A549 (cell line): Measurements from ENCODE around the gene PGGT1B. TPM values are rescaled to one million over a fixed set of nuclear protein-coding genes. Genes with fewer than 3 reads are reported as not detected.

Experiments used
- ATAC-seq, 2 experiments: fragments of 200-7000 bp in 1 of 2; fragments of >200 bp in 1 of 2; cut with Nextera tagmentation in 1 of 2; cut with Tn5 transposase in 1 of 2; 3 replicates each; pipeline versions ENCODE4 v1.8.0 to v1.9.1; 2018 to 2020; ENCODE audit warnings: mild to moderate bottlenecking in 1 of 2, moderate library complexity in 1 of 2
- CTCF ChIA-PET: fragments of 300-600 bp; sonication (Branson Sonifier 250); formaldehyde crosslinking; extraction: SDS; loops from one replicate; lab custom pipeline; 2021; ENCODE audit warnings: antibody characterized with exemption, inconsistent platforms; lab: Yijun Ruan, JAX
- POLR2A ChIA-PET: fragments of 350-600 bp; formaldehyde crosslinking; extraction: SDS; loops from one replicate; lab custom pipeline; 2021; ENCODE audit warnings: antibody characterized with exemption, inconsistent platforms; lab: Yijun Ruan, JAX
- DNase-seq, 2 experiments: peaks; one replicate each; pipeline versions ENCODE4 v3.0.0 to v3.0.0-alpha.2; 2011 to 2016; ENCODE audit warnings: low read depth in 1 of 2, low spot score in 1 of 2
- FAIRE-seq: peaks from 2 replicates; lab custom pipeline; 2011; peaks lifted over from hg19 to GRCh38; lab: Jason Lieb, UNC
- H3K27ac ChIP-seq, 2 experiments: fragments of >200 bp; sonication (Bioruptor Twin); formaldehyde crosslinking; 3 replicates each; pipeline ENCODE4 v1.5.1; 2016 to 2017
- H3K4me1 ChIP-seq: fragments of >200 bp; sonication (Bioruptor Twin); formaldehyde crosslinking; 3 replicates; pipeline ENCODE4 v1.6.1; 2016
- H3K4me2 ChIP-seq: fragments of >200 bp; sonication (Bioruptor Twin); formaldehyde crosslinking; 3 replicates; pipeline ENCODE4 v1.6.1; 2016
- H3K4me3 ChIP-seq: fragments of >200 bp; sonication (Bioruptor Twin); formaldehyde crosslinking; 3 replicates; pipeline ENCODE4 v1.5.1; 2016
- H3K9me3 ChIP-seq: fragments of >200 bp; sonication (Bioruptor Twin); formaldehyde crosslinking; 3 replicates; pipeline ENCODE4 v1.6.1; 2016
- BHLHE40 ChIP-seq: IDR thresholded peaks from 2 replicates; pipeline ENCODE4 v1.6.1; 2012; ENCODE audit warnings: low read depth, low read length, inconsistent platforms
- CBX2 ChIP-seq: fragments of 200-600 bp; sonication (generic); IDR thresholded peaks from 2 replicates; pipeline ENCODE4 v1.6.1; 2016; ENCODE audit warnings: low read depth, mild to moderate bottlenecking, borderline replicate concordance
- CHD2 ChIP-seq: fragments of 150-350 bp; IDR thresholded peaks from 2 replicates; pipeline ENCODE4 v1.6.1; 2014; ENCODE audit warnings: low read length; ENCODE audit not compliant: partially characterized antibody
- CHD4 ChIP-seq: fragments of 200-600 bp; sonication (generic); IDR thresholded peaks from 2 replicates; pipeline ENCODE4 v1.6.1; 2016; ENCODE audit warnings: antibody characterized with exemption, mild to moderate bottlenecking, borderline replicate concordance
- CTCF ChIP-seq: fragments of >200 bp; sonication (Bioruptor Twin); formaldehyde crosslinking; IDR thresholded peaks from 3 replicates; pipeline ENCODE4 v1.5.1; 2016
- EHMT2 ChIP-seq: fragments of 200-600 bp; sonication (generic); IDR thresholded peaks from 2 replicates; pipeline ENCODE4 v1.6.1; 2016; ENCODE audit warnings: antibody characterized with exemption, low read depth, mild to moderate bottlenecking, moderate library complexity
- ELK1 ChIP-seq: fragments of 150-350 bp; IDR thresholded peaks from 2 replicates; pipeline ENCODE4 v1.6.1; 2014; ENCODE audit warnings: low read depth, mild to moderate bottlenecking, low read length
- EP300 ChIP-seq, 2 experiments: fragments of >200 bp; sonication (Bioruptor Twin); formaldehyde crosslinking; IDR thresholded peaks; 2 replicates in 1 of 2; 3 replicates in 1 of 2; pipeline ENCODE4 v1.6.1; 2016 to 2017
- FOSB ChIP-seq: fragments of 250-450 bp; sonication (Bioruptor Pico); IDR thresholded peaks from 2 replicates; pipeline ENCODE4 v1.5.0; 2020; ENCODE audit warnings: mild to moderate bottlenecking, moderate library complexity
- GATA3 ChIP-seq: IDR thresholded peaks from 2 replicates; pipeline ENCODE4 v1.6.1; 2012; ENCODE audit warnings: borderline replicate concordance
- HEYL ChIP-seq: fragments of 250-450 bp; sonication (Bioruptor Pico); IDR thresholded peaks from 2 replicates; pipeline ENCODE4 v1.8.0; 2021; ENCODE audit warnings: mild to moderate bottlenecking, moderate library complexity
- HMGXB4 ChIP-seq: fragments of 250-450 bp; sonication (Bioruptor Pico); IDR thresholded peaks from 2 replicates; pipeline ENCODE4 v1.5.0; 2021; ENCODE audit warnings: mild to moderate bottlenecking, moderate library complexity, borderline replicate concordance
- HOXB13 ChIP-seq: fragments of 250-450 bp; sonication (Bioruptor Pico); IDR thresholded peaks from 2 replicates; pipeline ENCODE4 v1.5.0; 2020; ENCODE audit warnings: low read depth, mild to moderate bottlenecking, moderate library complexity
- HOXB5 ChIP-seq: fragments of 250-450 bp; sonication (Bioruptor Pico); IDR thresholded peaks from 2 replicates; pipeline ENCODE4 v1.5.0; 2020; ENCODE audit warnings: mild to moderate bottlenecking, moderate library complexity
- MAX ChIP-seq: IDR thresholded peaks from 2 replicates; pipeline ENCODE4 v1.6.1; 2012
- MYC ChIP-seq: IDR thresholded peaks from 2 replicates; pipeline ENCODE4 v1.6.1; 2012; ENCODE audit warnings: mild to moderate bottlenecking, inconsistent platforms, low read length, improper control_type of control experiment, borderline replicate concordance
- NR3C1 ChIP-seq: fragments of >200 bp; sonication (Bioruptor Twin); formaldehyde crosslinking; IDR thresholded peaks from 3 replicates; pipeline ENCODE4 v1.6.1; 2017
- RAD21 ChIP-seq, 2 experiments: fragments of >200 bp in 1 of 2; sonication (Bioruptor Twin) in 1 of 2; formaldehyde crosslinking in 1 of 2; IDR thresholded peaks in 1 of 2; conservative IDR thresholded peaks in 1 of 2; 2 replicates in 1 of 2; 3 replicates in 1 of 2; pipeline ENCODE4 v1.6.1; 2012 to 2018; ENCODE audit warnings: inconsistent platforms in 1 of 2
- REST ChIP-seq: fragments of 200-600 bp; sonication (generic); IDR thresholded peaks from 2 replicates; pipeline ENCODE4 v1.6.1; 2016; ENCODE audit warnings: antibody characterized with exemption, mild to moderate bottlenecking, moderate library complexity
- SMC3 ChIP-seq: fragments of >200 bp; sonication (Bioruptor Twin); formaldehyde crosslinking; IDR thresholded peaks from 3 replicates; pipeline ENCODE4 v1.6.1; 2018; ENCODE audit warnings: inconsistent platforms
- WGBS: methylation state at CpG from one replicate; pipeline ENCODE4 v1.1.6; 2017; ENCODE audit errors: missing lambda C conversion rate; 5-methylcytosine and 5-hydroxymethylcytosine counted together
- polyA plus RNA-seq, 4 experiments: library from polyadenylated mRNA; depleted of rRNA in 3 of 4; stranded (reverse); fragments of >200 nt; fragmentation: RNase III in 1 of 4; extraction: RNeasy Plus Mini Kit Qiagen cat#74134 plus additional on column Dnase treatment in 1 of 4; gene quantifications; 2 replicates in 3 of 4; 3 replicates in 1 of 4; pipeline ENCODE4 v1.2.3, GENCODE V29; 2011 to 2017
- TF ChIP-seq, protein P1 (sequence below): fragments of >200 bp; sonication (Bioruptor Twin); formaldehyde crosslinking; IDR thresholded peaks from 2 replicates; pipeline ENCODE4 v1.6.1; 2016

Gene PGGT1B
- polyA plus RNA-seq, 2 of the 4 experiments (the other 2 are of a cell fraction) = 6.7 to 15.9 TPM

GRCh38 chr5:115282131-115282530 is 19.5 kb upstream of the PGGT1B start:
- no peak overlapping the region for H3K4me3 ChIP-seq
- H3K27ac ChIP-seq = no peak overlapping the region
- TF ChIP-seq CHD2 (no peak), EP300 (IDR thresholded peaks at IDR 0.05) (no peak), BHLHE40 (no peak), CTCF (no peak), EHMT2 (no peak), HOXB13 (no peak), REST (no peak), FOSB (no peak), HOXB5 (CRISPR knock-in tag) (no peak)
- 97% methylated on average over 1 of the region's 1 CpG for WGBS
- CTCF ChIA-PET = no interaction called here
- no peaks in the 10 kb centered on the region for H3K4me1 ChIP-seq
- H3K4me2 ChIP-seq = no peak overlapping the region
- DNase-seq (no peak), ATAC-seq (no peak), FAIRE-seq (no peak)
- no peaks in the 10 kb centered on the region for H3K9me3 ChIP-seq
- POLR2A ChIA-PET = no interaction called here

- 89% methylated on average over 3 of the region's 3 CpGs for WGBS
- no peaks in the 10 kb centered on the region for H3K4me1 ChIP-seq
- no peak overlapping the region for H3K4me2 ChIP-seq
- no peak overlapping the region for H3K4me3 ChIP-seq
- ChIA-PET CTCF (no interaction called here), POLR2A (no interaction called here)
- TF ChIP-seq ELK1 = no peak
- TF ChIP-seq CHD4 = no peak
- TF ChIP-seq HEYL (CRISPR knock-in tag) = no peak
- FAIRE-seq = no peak
- no peaks in the 10 kb centered on the region for H3K9me3 ChIP-seq
- no peak overlapping the region for H3K27ac ChIP-seq
- ATAC-seq = no peak
- no peak for DNase-seq
Observed at GRCh38 chr5:115274584-115274983, 11.9 kb upstream of the PGGT1B start.

GRCh38 chr5:115272297-115272958 is 9.8 kb upstream of the PGGT1B start:
- DNase-seq (no peak), ATAC-seq (no peak), FAIRE-seq (no peak)
- no peaks in the 10 kb centered on the region for H3K9me3 ChIP-seq
- H3K4me2 ChIP-seq = no peak overlapping the region
- H3K27ac ChIP-seq = no peak overlapping the region
- no peak overlapping the region for H3K4me3 ChIP-seq
- 0 out of 3 replicates have a peak, but pooled peaks cover 3% of the 10 kb centered on the region for H3K4me1 ChIP-seq
- WGBS = 90% methylated on average over 3 of the region's 3 CpGs
- CTCF ChIA-PET = no interaction called here
- POLR2A ChIA-PET = no interaction called here
- TF ChIP-seq, protein P1, sequence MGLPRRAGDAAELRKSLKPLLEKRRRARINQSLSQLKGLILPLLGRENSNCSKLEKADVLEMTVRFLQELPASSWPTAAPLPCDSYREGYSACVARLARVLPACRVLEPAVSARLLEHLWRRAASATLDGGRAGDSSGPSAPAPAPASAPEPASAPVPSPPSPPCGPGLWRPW = no peak
- TF ChIP-seq NR3C1 = no peak
- TF ChIP-seq CTCF = no peak
- TF ChIP-seq SMC3 = no peak
- TF ChIP-seq MYC = no peak
- TF ChIP-seq CBX2 = no peak
- no peak for TF ChIP-seq MAX
- TF ChIP-seq EHMT2 = no peak
- no peak for TF ChIP-seq RAD21 (conservative IDR thresholded peaks at IDR 0.05 in 1 of 2, IDR thresholded peaks at IDR 0.05 in 1 of 2)
- TF ChIP-seq CHD4 = no peak
- TF ChIP-seq HMGXB4 (CRISPR knock-in tag) = no peak
- TF ChIP-seq EP300 (IDR thresholded peaks at IDR 0.05) = no peak
- TF ChIP-seq HEYL (CRISPR knock-in tag) = no peak
- TF ChIP-seq GATA3 = no peak
